ENCODE measurements around the gene LRSAM1.

DNA sequence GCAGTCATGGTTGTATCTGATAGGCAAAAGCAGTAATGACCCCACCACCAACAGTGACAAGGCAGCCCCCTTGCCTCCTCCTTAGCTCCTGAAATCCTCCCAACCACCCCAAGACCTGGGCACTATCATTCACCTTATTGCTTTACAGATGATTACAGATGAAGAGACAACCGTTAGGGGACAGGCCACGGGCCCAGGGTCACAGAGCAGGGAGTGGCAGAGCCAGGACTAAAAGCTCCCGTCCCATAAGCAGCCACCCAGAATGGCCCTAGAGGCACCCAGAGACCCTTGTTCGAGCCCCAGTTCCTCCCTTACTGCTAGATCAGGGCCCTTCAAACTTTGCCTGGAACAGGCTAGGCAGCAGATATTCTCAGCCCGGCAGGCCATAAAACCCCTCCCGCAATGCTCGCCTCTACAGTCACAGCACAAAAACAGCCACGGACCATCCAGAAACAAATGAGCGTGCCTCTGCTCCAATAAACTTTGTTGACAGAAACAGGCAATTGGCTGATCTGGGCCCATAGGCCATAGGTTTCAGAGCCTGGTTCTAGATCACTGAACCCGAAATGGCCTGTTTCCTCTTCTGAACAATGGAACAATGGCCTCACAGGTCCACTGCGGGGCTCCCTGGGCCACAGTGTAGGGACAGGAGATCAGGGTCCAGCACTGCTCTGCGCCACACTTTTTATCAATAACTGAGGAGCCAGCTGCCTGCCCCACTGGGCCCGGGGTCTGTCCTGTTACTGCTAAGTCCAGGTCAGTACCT is 67.0 kb downstream of the LRSAM1 start:
- TF ChIP-seq, protein P1, sequence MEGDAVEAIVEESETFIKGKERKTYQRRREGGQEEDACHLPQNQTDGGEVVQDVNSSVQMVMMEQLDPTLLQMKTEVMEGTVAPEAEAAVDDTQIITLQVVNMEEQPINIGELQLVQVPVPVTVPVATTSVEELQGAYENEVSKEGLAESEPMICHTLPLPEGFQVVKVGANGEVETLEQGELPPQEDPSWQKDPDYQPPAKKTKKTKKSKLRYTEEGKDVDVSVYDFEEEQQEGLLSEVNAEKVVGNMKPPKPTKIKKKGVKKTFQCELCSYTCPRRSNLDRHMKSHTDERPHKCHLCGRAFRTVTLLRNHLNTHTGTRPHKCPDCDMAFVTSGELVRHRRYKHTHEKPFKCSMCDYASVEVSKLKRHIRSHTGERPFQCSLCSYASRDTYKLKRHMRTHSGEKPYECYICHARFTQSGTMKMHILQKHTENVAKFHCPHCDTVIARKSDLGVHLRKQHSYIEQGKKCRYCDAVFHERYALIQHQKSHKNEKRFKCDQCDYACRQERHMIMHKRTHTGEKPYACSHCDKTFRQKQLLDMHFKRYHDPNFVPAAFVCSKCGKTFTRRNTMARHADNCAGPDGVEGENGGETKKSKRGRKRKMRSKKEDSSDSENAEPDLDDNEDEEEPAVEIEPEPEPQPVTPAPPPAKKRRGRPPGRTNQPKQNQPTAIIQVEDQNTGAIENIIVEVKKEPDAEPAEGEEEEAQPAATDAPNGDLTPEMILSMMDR (IDR thresholded peaks at IDR 0.05) = no peak
- TF ChIP-seq POLR2A (IDR thresholded peaks at IDR 0.05) = no peak

Measured in esophagus squamous epithelium (tissue), 4 donors.